HG03039 (cell line): Measurements from ENCODE around the gene POPDC3.

ENCODE experiments used
- ATAC-seq: cut with Tn5 transposase; IDR thresholded peaks from one replicate; pipeline ENCODE4 v1.9.1; 2021; ENCODE audit warnings: mild to moderate bottlenecking, moderate library complexity; ENCODE audit not compliant: unreplicated experiment

Gene POPDC3

GRCh38 chr6:105161421-105161820 is 18.4 kb downstream of the POPDC3 start:
- no peak for ATAC-seq

- ATAC-seq = no peak
Observed at GRCh38 chr6:105153676-105154075, 26.1 kb downstream of the POPDC3 start.

- no peak for ATAC-seq
Observed at GRCh38 chr6:105152880-105153279, 26.9 kb downstream of the POPDC3 start.

GRCh38 chr6:105151644-105152043 is 28.2 kb downstream of the POPDC3 start:
- no peak for ATAC-seq

- no peak for ATAC-seq
Observed at GRCh38 chr6:105138141-105138540, 41.7 kb downstream of the POPDC3 start.

GRCh38 chr6:105137388-105137787 is 42.4 kb downstream of the POPDC3 start:
- no peak for ATAC-seq

GRCh38 chr6:105136431-105137350 is 43.1 kb downstream of the POPDC3 start:
- peak; percentile 46 for ATAC-seq

- ATAC-seq = no peak
Observed at GRCh38 chr6:105135907-105136430, 43.8 kb downstream of the POPDC3 start.

GRCh38 chr6:105135056-105135455 is 44.8 kb downstream of the POPDC3 start:
- ATAC-seq = no peak

- ATAC-seq = no peak
Observed at GRCh38 chr6:105122717-105123116, 57.1 kb downstream of the POPDC3 start.

GRCh38 chr6:105121981-105122380 is 57.8 kb downstream of the POPDC3 start:
- no peak for ATAC-seq

GRCh38 chr6:105120570-105120969 is 59.2 kb downstream of the POPDC3 start:
- no peak for ATAC-seq

- ATAC-seq = no peak
Observed at GRCh38 chr6:105116150-105116549, 63.7 kb downstream of the POPDC3 start.

GRCh38 chr6:105113422-105113821 is 66.4 kb downstream of the POPDC3 start:
- no peak for ATAC-seq

- no peak for ATAC-seq
Observed at GRCh38 chr6:105112577-105112976, 67.2 kb downstream of the POPDC3 start.

GRCh38 chr6:105111871-105112270 is 67.9 kb downstream of the POPDC3 start:
- ATAC-seq = no peak

- ATAC-seq = no peak
Observed at GRCh38 chr6:105111105-105111504, 68.7 kb downstream of the POPDC3 start.

- no peak for ATAC-seq
Observed at GRCh38 chr6:105109955-105110895, 69.6 kb downstream of the POPDC3 start.

- no peak for ATAC-seq
Observed at GRCh38 chr6:105108631-105109262, 71.1 kb downstream of the POPDC3 start.
